Adrenal gland (tissue), 12 donors: ENCODE data around the gene INHBC. TPM values are rescaled to one million over a fixed set of nuclear protein-coding genes. Genes with fewer than 3 reads are reported as not detected.

ENCODE experiments used
- DNase-seq, 7 donors: peaks; one replicate each; pipeline ENCODE4 v3.0.0-alpha.2; 2019 to 2020
- H3K27ac ChIP-seq, 5 donors: fragments of 200-600 bp; sonication (generic) in 4 of 5; 1 replicate in 3 of 5; 2 replicates in 2 of 5; pipeline versions ENCODE4 v1.5.1 to v1.8.0; 2016 to 2020; ENCODE audit warnings: mild to moderate bottlenecking in 1 of 5
- H3K27me3 ChIP-seq: fragments of 200-600 bp; 2 replicates; pipeline ENCODE4 v1.8.0; 2021
- H3K36me3 ChIP-seq, 2 donors: fragments of 200-600 bp; replicated peaks in 1 of 2; 1 replicate in 1 of 2; 2 replicates in 1 of 2; pipeline versions ENCODE4 v1.5.1 to v1.8.0; 2018 to 2022
- H3K4me1 ChIP-seq, 2 donors: fragments of 200-600 bp; replicated peaks in 1 of 2; 1 replicate in 1 of 2; 2 replicates in 1 of 2; pipeline versions ENCODE4 v1.5.1 to v1.8.0; 2018 to 2021
- H3K4me3 ChIP-seq, 4 donors: fragments of 200-600 bp; sonication (generic) in 3 of 4; one replicate each; pipeline ENCODE4 v1.5.1; 2016 to 2018
- H3K9me3 ChIP-seq, 3 donors: fragments of 200-600 bp; sonication (generic) in 1 of 3; replicated peaks in 1 of 3; 1 replicate in 2 of 3; 2 replicates in 1 of 3; pipeline versions ENCODE4 v1.5.1 to v1.8.0; 2016 to 2021
- POLR2A ChIP-seq, 2 donors: fragments of 450-650 bp; IDR thresholded peaks; one replicate each; pipeline ENCODE4 v1.6.1; 2017; ENCODE audit warnings: antibody characterized with exemption in 2 of 2, mild to moderate bottlenecking in 2 of 2, moderate library complexity in 1 of 2
- WGBS, 4 donors: extraction: QIAGEN DNeasy Blood & Tissue Kit in 2 of 4; methylation state at CpG; one replicate each; pipeline versions ENCODE4 v1.1.5 to v1.1.7; 2013 to 2017; 5-methylcytosine and 5-hydroxymethylcytosine counted together
- intact Hi-C, 2 donors: fragments of 100-400 bp; cut with DNase I; formaldehyde crosslinking; loops; one replicate each; pipeline versions ENCODE4 v1.14.1 to v1.15.0; 2022 to 2023
- polyA plus RNA-seq, 3 donors: library from polyadenylated mRNA; stranded (reverse); fragments of 200-250 nt in 2 of 3; fragments of 350-450 nt in 1 of 3; fragmentation: Illumina TruSeq in 1 of 3; extraction: RNeasy Lipid Tissue Mini Kit (QIAGEN cat#74804) in 1 of 3; gene quantifications; one replicate each; pipeline ENCODE4 v1.2.3, GENCODE V29; 2013 to 2014
- total RNA-seq, 9 donors: library from RNA; depleted of rRNA in 4 of 9; stranded (reverse); fragments of >200 nt in 4 of 9; fragments of 120-200 nt in 1 of 9; fragmentation: NEBNext Ultra II Directional in 1 of 9; extraction: Animal tissue kit (Norgen Biotek cat#: 25700) in 1 of 9; gene quantifications; one replicate each; pipeline versions ENCODE4 v1.1.0 to v1.2.4, GENCODE V29; 2013 to 2023
- TF ChIP-seq, protein P1 (sequence below), 6 experiments: fragments of 450-650 bp in 4 of 6; fragments of 200-600 bp in 2 of 6; sonication (generic) in 1 of 6; IDR thresholded peaks; 1 replicate in 5 of 6; 2 replicates in 1 of 6; pipeline versions ENCODE4 v1.5.1 to v1.8.0; 2016 to 2021; ENCODE audit warnings: antibody characterized with exemption in 6 of 6, mild to moderate bottlenecking in 2 of 6, moderate library complexity in 1 of 6
- donor health status: healthy with polysubstance abuse.
- donor health status: Bipolar disorder and iron deficiency.
- donor health status: DM: yes; HTN: yes; CAD: no.
- donor health status: DM: no; HTN: no; CAD: no.
- donor health status: DM: no; HTN: no; CAD: no.
- donor health status: DM: yes; HTN: yes; CAD: no.

Gene INHBC
- total and polyA plus RNA-seq, 12 donors = not detected

DNA sequence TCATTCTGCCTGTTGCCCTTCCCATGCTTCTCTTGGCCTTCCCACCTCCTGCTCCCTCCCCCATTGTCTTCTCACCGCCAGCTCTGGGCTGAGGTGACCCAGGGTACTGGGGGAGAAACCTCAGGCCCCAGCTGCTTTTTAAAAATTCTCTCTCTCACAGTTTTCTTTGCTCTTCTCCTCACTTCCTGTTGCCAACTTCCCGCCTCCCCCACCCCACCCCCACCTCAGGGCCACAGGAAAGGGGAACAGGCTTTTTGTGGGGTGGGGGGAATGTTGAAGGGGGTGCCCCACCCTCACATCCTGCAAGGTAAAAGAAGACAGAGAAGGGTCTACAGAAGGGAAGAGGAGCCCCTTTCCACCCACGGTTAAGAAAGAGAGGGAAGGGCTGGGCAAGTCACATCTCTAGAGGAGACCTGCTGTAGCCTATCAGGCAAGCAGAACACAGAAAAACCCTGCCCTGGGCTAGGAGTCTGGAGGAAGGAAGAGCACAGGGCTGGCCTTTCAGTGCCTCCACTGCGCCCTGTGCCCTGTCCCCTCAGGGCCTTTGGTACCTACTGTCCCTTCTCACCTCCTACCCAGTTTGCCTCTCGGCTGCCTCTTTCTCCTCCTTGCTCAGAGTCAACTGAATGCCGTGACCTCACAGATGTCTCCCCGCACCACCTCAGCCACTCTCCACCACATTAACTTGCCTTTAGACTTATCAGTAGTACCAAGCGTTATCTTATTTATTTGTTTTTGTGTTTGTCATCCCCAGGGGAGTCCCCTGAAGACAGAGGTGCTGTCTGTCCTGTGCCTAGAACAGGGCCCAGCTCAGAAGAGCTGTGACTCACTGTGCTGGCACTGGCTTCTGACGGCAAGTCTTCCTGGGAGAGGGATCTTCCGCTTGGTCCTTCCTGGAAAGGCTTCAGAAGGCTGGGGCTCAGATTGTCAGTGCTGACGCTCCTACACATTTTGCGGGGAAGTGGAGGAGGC, 43.4 kb downstream of the INHBC start:
- peak in 1 of 2 donors; percentile 6 for TF ChIP-seq POLR2A (IDR thresholded peaks at IDR 0.05)
- TF ChIP-seq, protein P1, sequence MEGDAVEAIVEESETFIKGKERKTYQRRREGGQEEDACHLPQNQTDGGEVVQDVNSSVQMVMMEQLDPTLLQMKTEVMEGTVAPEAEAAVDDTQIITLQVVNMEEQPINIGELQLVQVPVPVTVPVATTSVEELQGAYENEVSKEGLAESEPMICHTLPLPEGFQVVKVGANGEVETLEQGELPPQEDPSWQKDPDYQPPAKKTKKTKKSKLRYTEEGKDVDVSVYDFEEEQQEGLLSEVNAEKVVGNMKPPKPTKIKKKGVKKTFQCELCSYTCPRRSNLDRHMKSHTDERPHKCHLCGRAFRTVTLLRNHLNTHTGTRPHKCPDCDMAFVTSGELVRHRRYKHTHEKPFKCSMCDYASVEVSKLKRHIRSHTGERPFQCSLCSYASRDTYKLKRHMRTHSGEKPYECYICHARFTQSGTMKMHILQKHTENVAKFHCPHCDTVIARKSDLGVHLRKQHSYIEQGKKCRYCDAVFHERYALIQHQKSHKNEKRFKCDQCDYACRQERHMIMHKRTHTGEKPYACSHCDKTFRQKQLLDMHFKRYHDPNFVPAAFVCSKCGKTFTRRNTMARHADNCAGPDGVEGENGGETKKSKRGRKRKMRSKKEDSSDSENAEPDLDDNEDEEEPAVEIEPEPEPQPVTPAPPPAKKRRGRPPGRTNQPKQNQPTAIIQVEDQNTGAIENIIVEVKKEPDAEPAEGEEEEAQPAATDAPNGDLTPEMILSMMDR (IDR thresholded peaks at IDR 0.05) = no peak
- Histone ChIP-seq H3K27me3 (peaks cover 26% of the 10 kb centered on the region), H3K4me3 (peak overlapping the region in 1 of 4 donors; percentile 49), H3K27ac (peak overlapping the region in 4 of 5 donors; percentile 11 to 86 (median 60)), H3K4me1 (peaks cover 11 to 14% of the 10 kb centered on the region in 2 donors), H3K36me3 (no peaks in the 10 kb centered on the region), H3K9me3 (no peaks in the 10 kb centered on the region)
- intact Hi-C loops = no loop called here
- 51 to 70% (median 55%) methylated on average over 11 to 12 of the region's 12 CpGs for WGBS, 4 donors
- peak in 5 of 7 donors; percentile 49 to 66 (median 57) for DNase-seq

DNA sequence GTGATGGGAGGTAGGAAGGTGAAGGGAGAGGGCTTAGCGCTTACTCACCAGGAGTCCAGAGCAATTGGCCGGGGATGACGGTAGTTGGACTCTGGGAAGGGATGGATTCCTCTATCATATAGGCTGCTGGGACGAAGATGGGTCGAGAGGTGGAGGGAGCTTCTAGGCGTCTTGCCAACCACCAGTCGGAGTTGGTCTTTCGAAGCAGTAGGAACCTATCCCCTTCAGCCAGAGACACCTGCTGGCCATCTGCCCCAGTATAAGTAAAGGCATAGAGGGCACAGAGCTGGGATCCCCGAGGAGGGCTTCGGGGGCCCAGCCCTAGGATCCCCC, 44.4 kb downstream of the INHBC start:
- H3K27ac ChIP-seq = peak overlapping the region in 3 of 5 donors; percentile 51 to 86 (median 68)
- DNase-seq = no peak
- intact Hi-C loops = no loop called here
- no peak for TF ChIP-seq POLR2A (IDR thresholded peaks at IDR 0.05)
- TF ChIP-seq, protein P1 (IDR thresholded peaks at IDR 0.05) = no peak
- WGBS, 4 donors = 73 to 81% (median 77%) methylated on average over 8 to 10 of the region's 10 CpGs
- H3K4me3 ChIP-seq = no peak overlapping the region
- peaks cover 11 to 14% of the 10 kb centered on the region in 2 donors for H3K4me1 ChIP-seq
- H3K27me3 ChIP-seq = peaks cover 20% of the 10 kb centered on the region
- no peaks in the 10 kb centered on the region for H3K9me3 ChIP-seq
- no peaks in the 10 kb centered on the region for H3K36me3 ChIP-seq

DNA sequence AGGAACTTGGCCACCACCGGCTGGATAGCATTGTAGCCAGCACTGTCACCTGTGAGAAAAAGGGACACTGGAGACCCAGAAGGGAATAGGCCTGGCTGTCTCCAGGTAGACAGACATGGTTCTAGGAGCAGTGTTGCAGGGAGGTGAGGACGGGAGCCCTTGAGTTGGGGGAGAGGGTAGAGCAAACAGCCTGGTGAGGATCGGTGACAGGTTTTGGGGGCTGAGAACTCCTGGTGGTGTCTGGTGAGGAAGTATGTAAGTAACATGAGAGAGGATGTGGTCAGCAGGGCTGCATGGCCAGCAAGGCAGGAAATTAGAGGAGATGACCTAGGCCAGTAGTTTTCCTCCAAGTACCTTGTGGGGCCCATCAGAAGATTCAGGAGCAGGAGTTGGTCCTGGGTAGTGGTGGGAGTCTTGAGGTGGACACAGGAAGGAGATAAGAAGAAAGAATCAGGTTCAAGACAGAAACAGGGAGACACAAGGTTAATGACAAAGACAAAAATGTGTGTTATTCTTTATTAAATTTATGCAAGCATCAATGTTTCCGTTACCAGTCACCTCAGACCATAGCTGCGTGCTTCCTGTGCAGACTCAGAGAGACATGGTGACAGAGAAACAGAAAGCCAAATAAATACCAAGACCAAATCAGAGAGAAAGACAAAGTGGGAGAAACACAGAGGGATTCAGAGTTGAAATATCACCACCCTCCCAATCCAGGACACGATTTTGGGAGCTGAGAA, 45.0 kb downstream of the INHBC start, which contains the start of gene ARHGAP9:
ARHGAP9 (minus strand) TSS at position 491 of the 740 bp plus-strand sequence; CDS start at position 31, 460 bp downstream.
- Histone ChIP-seq H3K36me3 (no peaks in the 10 kb centered on the region), H3K9me3 (no peaks in the 10 kb centered on the region), H3K27ac (peak within 1 kb of the TSS in 3 of 5 donors; percentile 51 to 86 (median 68)), H3K4me3 (no peak within 1 kb of the TSS), H3K27me3 (peaks cover 14% of the 10 kb centered on the region), H3K4me1 (peaks cover 11 to 14% of the 10 kb centered on the region in 2 donors)
- TF ChIP-seq, protein P1 (IDR thresholded peaks at IDR 0.05) = no peak
- TF ChIP-seq POLR2A (IDR thresholded peaks at IDR 0.05) = no peak
- intact Hi-C loops = no loop called here
- peak in 1 of 7 donors; percentile 18 for DNase-seq
- 55 to 69% (median 65%) methylated on average over 5 to 6 of the region's 6 CpGs for WGBS, 4 donors

DNA sequence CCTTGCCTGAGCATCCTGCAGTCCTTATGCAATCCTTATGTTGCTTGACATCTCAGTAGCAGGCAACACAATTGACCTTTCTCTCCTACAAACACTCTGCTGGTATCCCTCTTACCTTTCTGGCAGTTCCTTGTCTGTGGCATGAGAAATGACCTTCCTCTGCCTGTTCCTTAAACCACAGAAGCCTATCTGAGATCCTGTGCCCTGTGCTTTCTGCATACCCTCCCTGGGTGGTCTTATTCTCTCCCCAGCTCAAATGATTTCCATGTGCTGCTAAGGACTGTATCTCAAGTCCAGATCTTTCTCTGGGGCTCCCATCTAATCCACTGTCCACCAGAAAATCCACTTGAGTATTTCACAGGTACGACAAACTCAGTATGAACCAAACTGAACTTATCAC, 47.1 kb downstream of the INHBC start:
- Histone ChIP-seq H3K4me3 (no peak overlapping the region), H3K4me1 (no peaks in the 10 kb centered on the region), H3K36me3 (no peaks in the 10 kb centered on the region), H3K27me3 (no peaks in the 10 kb centered on the region), H3K9me3 (no peaks in the 10 kb centered on the region), H3K27ac (no peak overlapping the region)
- intact Hi-C loops = no loop called here
- TF ChIP-seq POLR2A (IDR thresholded peaks at IDR 0.05) = no peak
- TF ChIP-seq, protein P1 (IDR thresholded peaks at IDR 0.05) = no peak
- 63 to 82% (median 78%) methylated on average over 1 of the region's 1 CpG for WGBS, 4 donors
- DNase-seq = no peak
